ENCODE results near the gene MPV17. TPM values are rescaled to one million over a fixed set of nuclear protein-coding genes. Genes with fewer than 3 reads are reported as not detected.
"Not testable (repeated sequence)": the region's sequence is repeated elsewhere in the genome, so short reads cannot be mapped to it uniquely, and the experiment has no call there.

The MPV17 gene
- total and polyA plus RNA-seq, 9 donors, result 39.0 to 58.3 (median 46.4) TPM

GRCh38 chr2:27281855-27282559 is 40.9 kb downstream of the MPV17 start, which contains the start of gene TRIM54:
Gene TRIM54 (plus strand): TSS chr2:27282429. CDS start chr2:27282732, 303 bp downstream.
- peak; percentile 75 for DNase-seq
- H3K4me3 ChIP-seq (ENCODE audit: low read length), result peak within 1 kb of the TSS; percentile 46
- peaks cover 21% of the 10 kb centered on the region for H3K27me3 ChIP-seq (ENCODE audit: control insufficient read depth, insufficient read depth, low read length)
- H3K9me3 ChIP-seq (replicated peaks; ENCODE audit: control insufficient read depth, low read depth, low read length), result no peaks in the 10 kb centered on the region
- peaks cover 23% of the 10 kb centered on the region for H3K4me1 ChIP-seq (ENCODE audit: control insufficient read depth, insufficient read depth, low read length)
- H3K36me3 ChIP-seq (ENCODE audit: control insufficient read depth, insufficient read depth, low read length), result no peaks in the 10 kb centered on the region
- H3K27ac ChIP-seq (ENCODE audit: low read length), result peak within 1 kb of the TSS; percentile 92
- WGBS (ENCODE audit: insufficient coverage), result 28% methylated on average over 2 of the region's 5 CpGs

DNA sequence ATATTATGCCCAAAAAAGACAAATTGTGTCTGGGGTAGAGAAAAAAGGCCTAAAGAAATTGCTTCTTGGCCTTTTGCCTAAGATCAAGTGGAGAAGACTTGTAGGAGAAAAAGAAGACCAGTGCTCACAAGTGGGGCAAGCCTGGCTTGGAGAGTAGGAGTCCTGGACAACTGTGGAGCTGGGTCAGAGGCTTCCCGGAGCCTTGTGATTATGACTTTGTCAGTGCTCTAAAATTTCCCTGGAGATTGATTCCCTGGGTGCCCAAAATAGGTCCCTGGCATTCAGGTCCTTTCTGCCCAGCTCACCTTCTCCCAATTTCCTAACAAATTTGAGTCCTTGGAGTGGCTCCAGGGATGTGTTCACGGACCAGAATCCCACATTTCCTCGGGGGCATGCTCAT is 41.5 kb downstream of the MPV17 start:
- Histone ChIP-seq H3K4me3 (ENCODE audit: low read length) (no peak overlapping the region), H3K27ac (ENCODE audit: low read length) (peak overlapping the region; percentile 92), H3K36me3 (ENCODE audit: control insufficient read depth, insufficient read depth, low read length) (no peaks in the 10 kb centered on the region), H3K4me1 (ENCODE audit: control insufficient read depth, insufficient read depth, low read length) (peaks cover 23% of the 10 kb centered on the region), H3K9me3 (replicated peaks; ENCODE audit: control insufficient read depth, low read depth, low read length) (no peaks in the 10 kb centered on the region), H3K27me3 (ENCODE audit: control insufficient read depth, insufficient read depth, low read length) (peaks cover 21% of the 10 kb centered on the region)
- no peak for DNase-seq
- WGBS (ENCODE audit: insufficient coverage), result 100% methylated on average over 1 of the region's 3 CpGs

DNA sequence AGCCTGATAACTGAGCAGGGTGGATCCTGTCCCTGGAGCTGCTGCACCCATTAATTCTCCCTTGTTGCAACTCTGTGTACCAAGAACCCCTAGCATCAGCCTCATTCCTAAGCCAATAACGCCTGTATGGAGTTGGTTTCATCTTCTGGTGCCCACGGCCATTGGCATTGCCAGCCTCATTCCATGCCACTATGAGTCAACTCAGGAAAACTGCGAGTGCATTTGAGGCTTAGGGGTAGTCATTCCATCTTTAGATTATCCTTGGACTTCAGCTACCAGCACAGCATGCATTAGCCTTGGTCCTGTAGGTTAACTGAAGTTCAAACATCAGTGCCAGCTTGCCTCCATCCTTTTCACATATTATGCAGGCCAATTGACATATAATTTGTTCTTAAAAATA is 42.1 kb downstream of the MPV17 start:
- Histone ChIP-seq H3K27ac (ENCODE audit: low read length) (peak overlapping the region; percentile 92), H3K9me3 (replicated peaks; ENCODE audit: control insufficient read depth, low read depth, low read length) (no peaks in the 10 kb centered on the region), H3K4me1 (ENCODE audit: control insufficient read depth, insufficient read depth, low read length) (peaks cover 23% of the 10 kb centered on the region), H3K4me3 (ENCODE audit: low read length) (no peak overlapping the region), H3K27me3 (ENCODE audit: control insufficient read depth, insufficient read depth, low read length) (peaks cover 21% of the 10 kb centered on the region), H3K36me3 (ENCODE audit: control insufficient read depth, insufficient read depth, low read length) (no peaks in the 10 kb centered on the region)
- WGBS (ENCODE audit: insufficient coverage), result 80% methylated on average over 1 of the region's 3 CpGs
- DNase-seq, result no peak

DNA sequence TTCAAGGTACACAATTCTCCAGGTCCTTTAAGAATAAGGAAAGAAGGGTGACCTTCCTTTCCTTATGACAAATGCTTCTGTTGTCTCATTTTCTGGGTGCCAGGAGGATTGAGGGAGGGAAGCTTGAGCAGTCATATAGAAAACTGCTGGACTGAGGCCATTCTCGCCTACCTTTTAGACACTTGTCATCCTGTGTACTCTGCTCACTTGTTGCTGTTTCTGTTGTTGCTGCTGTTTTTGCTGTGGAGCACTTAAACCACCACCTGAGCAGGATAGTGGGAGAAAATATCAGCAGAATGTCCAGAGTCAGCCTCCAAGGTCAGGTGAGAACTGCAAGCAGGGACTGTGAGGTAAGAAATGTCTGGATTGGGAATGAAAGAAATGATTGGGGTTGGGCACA is 44.9 kb downstream of the MPV17 start:
- DNase-seq, result no peak
- no peaks in the 10 kb centered on the region for H3K36me3 ChIP-seq (ENCODE audit: control insufficient read depth, insufficient read depth, low read length)
- H3K9me3 ChIP-seq (replicated peaks; ENCODE audit: control insufficient read depth, low read depth, low read length), result no peaks in the 10 kb centered on the region
- H3K27me3 ChIP-seq (ENCODE audit: control insufficient read depth, insufficient read depth, low read length), result peaks cover 21% of the 10 kb centered on the region
- H3K4me3 ChIP-seq (ENCODE audit: low read length), result no peak overlapping the region
- no peak overlapping the region for H3K27ac ChIP-seq (ENCODE audit: low read length)
- no CpG with 5 or more reads among the region's 1 CpG for WGBS (ENCODE audit: insufficient coverage)
- H3K4me1 ChIP-seq (ENCODE audit: control insufficient read depth, insufficient read depth, low read length), result peaks cover 19% of the 10 kb centered on the region

GRCh38 chr2:27275211-27276150 is 47.4 kb downstream of the MPV17 start, which contains the start of gene DNAJC5G:
Gene DNAJC5G (plus strand): TSS chr2:27275433. CDS start chr2:27276729, 1,296 bp downstream.
- Histone ChIP-seq H3K27me3 (ENCODE audit: control insufficient read depth, insufficient read depth, low read length) (peaks cover 12% of the 10 kb centered on the region), H3K4me1 (ENCODE audit: control insufficient read depth, insufficient read depth, low read length) (peaks cover 4% of the 10 kb centered on the region), H3K4me3 (ENCODE audit: low read length) (no peak within 1 kb of the TSS), H3K36me3 (ENCODE audit: control insufficient read depth, insufficient read depth, low read length) (no peaks in the 10 kb centered on the region), H3K9me3 (replicated peaks; ENCODE audit: control insufficient read depth, low read depth, low read length) (no peaks in the 10 kb centered on the region), H3K27ac (ENCODE audit: low read length) (no peak within 1 kb of the TSS)
- WGBS (ENCODE audit: insufficient coverage), result 84% methylated on average over 28 of the region's 39 CpGs
- no peak for DNase-seq

DNA sequence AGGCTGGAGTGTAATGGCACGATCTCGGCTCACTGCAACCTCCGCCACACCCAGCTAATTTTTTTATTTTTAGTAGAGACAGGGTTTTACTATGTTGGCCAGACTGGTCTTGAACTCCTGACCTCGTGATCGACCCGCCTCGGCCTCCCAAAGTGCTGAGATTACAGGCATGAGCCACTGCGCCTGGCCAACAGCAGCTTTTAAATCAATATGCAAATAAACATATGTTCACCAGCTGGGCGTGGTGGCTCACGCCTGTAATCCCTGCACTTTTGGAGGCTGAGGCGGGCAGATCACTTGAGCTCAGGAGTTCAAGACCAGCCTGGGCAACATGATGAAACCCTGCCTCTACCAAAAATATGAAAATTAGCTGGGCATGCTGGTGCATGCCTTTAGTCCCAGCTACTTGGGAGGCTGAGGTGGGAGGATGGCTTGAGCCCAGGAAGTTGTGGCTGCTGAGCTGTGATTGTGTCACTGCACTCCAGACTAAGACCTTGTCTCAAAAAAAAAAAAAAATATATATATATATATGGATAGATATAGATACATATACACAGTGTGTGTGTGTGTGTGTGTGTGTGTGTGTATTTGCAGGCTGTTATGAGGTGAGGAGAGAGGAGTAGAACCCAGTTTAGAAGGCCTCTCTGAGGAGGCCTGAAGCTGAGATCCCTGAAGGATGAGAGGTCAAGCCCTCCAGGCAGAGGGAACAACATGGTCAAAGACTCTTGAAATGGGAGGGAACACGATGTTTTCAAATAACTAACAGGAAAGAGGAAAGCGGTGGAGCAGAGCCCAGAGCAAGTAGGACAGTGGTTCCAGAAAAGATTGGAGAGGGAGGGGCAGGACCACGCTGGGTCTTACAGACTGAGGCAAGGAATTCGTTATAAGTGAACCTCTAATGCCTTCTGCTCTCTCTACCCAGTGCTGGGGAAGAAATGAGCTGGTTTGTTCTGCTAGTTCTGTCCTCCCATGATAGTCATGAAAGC is 50.1 kb downstream of the MPV17 start:
- H3K36me3 ChIP-seq (ENCODE audit: control insufficient read depth, insufficient read depth, low read length); H3K9me3 ChIP-seq (replicated peaks; ENCODE audit: control insufficient read depth, low read depth, low read length); H3K27ac ChIP-seq (ENCODE audit: low read length); DNase-seq; H3K4me1 ChIP-seq (ENCODE audit: control insufficient read depth, insufficient read depth, low read length); H3K4me3 ChIP-seq (ENCODE audit: low read length): not testable (repeated sequence)
- peaks cover 17% of the 10 kb centered on the region for H3K27me3 ChIP-seq (ENCODE audit: control insufficient read depth, insufficient read depth, low read length)
- WGBS (ENCODE audit: insufficient coverage), result 79% methylated on average over 9 of the region's 15 CpGs

GRCh38 chr2:27271631-27272340 is 51.1 kb downstream of the MPV17 start:
- WGBS (ENCODE audit: insufficient coverage), result 28% methylated on average over 4 of the region's 11 CpGs
- H3K36me3 ChIP-seq (ENCODE audit: control insufficient read depth, insufficient read depth, low read length), result no peaks in the 10 kb centered on the region
- peaks cover 25% of the 10 kb centered on the region for H3K27me3 ChIP-seq (ENCODE audit: control insufficient read depth, insufficient read depth, low read length)
- no peaks in the 10 kb centered on the region for H3K9me3 ChIP-seq (replicated peaks; ENCODE audit: control insufficient read depth, low read depth, low read length)
- no peak overlapping the region for H3K4me3 ChIP-seq (ENCODE audit: low read length)
- H3K27ac ChIP-seq (ENCODE audit: low read length), result no peak overlapping the region
- H3K4me1 ChIP-seq (ENCODE audit: control insufficient read depth, insufficient read depth, low read length), result no peaks in the 10 kb centered on the region
- no peak for DNase-seq

GRCh38 chr2:27270670-27271069 is 52.2 kb downstream of the MPV17 start:
- Histone ChIP-seq H3K36me3 (ENCODE audit: control insufficient read depth, insufficient read depth, low read length) (no peaks in the 10 kb centered on the region), H3K4me1 (ENCODE audit: control insufficient read depth, insufficient read depth, low read length) (peaks cover under 1% of the 10 kb centered on the region), H3K4me3 (ENCODE audit: low read length) (no peak overlapping the region), H3K27ac (ENCODE audit: low read length) (no peak overlapping the region), H3K27me3 (ENCODE audit: control insufficient read depth, insufficient read depth, low read length) (peaks cover 35% of the 10 kb centered on the region), H3K9me3 (replicated peaks; ENCODE audit: control insufficient read depth, low read depth, low read length) (no peaks in the 10 kb centered on the region)
- DNase-seq, result no peak
- WGBS (ENCODE audit: insufficient coverage), result 60% methylated on average over 1 of the region's 2 CpGs

DNA sequence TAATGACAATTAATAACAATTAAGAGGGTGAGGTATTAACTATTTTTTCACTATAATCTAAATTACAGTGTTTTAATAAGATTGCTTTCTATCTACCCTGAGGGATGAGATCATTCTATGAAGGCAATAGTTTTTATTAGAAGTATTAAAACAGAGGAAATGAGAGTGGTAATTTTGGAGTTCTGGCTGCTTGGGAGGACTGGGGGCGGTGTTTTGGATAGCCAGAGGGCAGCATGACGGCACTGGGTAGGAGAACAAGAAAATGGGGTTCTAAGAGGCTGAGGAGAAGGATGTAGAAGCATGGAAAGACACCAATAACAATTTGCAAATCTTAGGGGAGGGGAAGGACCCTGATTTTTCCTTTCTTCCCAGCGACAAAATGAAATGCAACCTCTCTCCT is 52.8 kb downstream of the MPV17 start:
- Histone ChIP-seq H3K27me3 (ENCODE audit: control insufficient read depth, insufficient read depth, low read length) (peaks cover 41% of the 10 kb centered on the region), H3K36me3 (ENCODE audit: control insufficient read depth, insufficient read depth, low read length) (no peaks in the 10 kb centered on the region), H3K27ac (ENCODE audit: low read length) (no peak overlapping the region), H3K9me3 (replicated peaks; ENCODE audit: control insufficient read depth, low read depth, low read length) (no peaks in the 10 kb centered on the region), H3K4me1 (ENCODE audit: control insufficient read depth, insufficient read depth, low read length) (peaks cover 6% of the 10 kb centered on the region), H3K4me3 (ENCODE audit: low read length) (no peak overlapping the region)
- 84% methylated on average over 2 of the region's 3 CpGs for WGBS (ENCODE audit: insufficient coverage)
- no peak for DNase-seq
